Activated CD8-positive, alpha-beta T cell treated with anti-CD3 and anti-CD28 coated beads for 36 hours (primary cell): ENCODE data around the gene NYAP2. TPM values are rescaled to one million over a fixed set of nuclear protein-coding genes. Genes with fewer than 3 reads are reported as not detected.

ENCODE experiments used
- ATAC-seq: fragments of 200-7000 bp; cut with Tn5 transposase; one replicate; pipeline ENCODE4 v1.10.0; 2021; ENCODE audit warnings: mild to moderate bottlenecking, moderate library complexity
- CTCF ChIA-PET: fragments of 350-600 bp; sonication (Branson Sonifier 250); formaldehyde crosslinking; loops from one replicate; lab custom pipeline; 2021; ENCODE audit warnings: antibody characterized with exemption; lab: Charles Lee
- POLR2A ChIA-PET: fragments of 350-600 bp; sonication (Branson Sonifier 250); formaldehyde crosslinking; loops from one replicate; lab custom pipeline; 2021; ENCODE audit warnings: antibody characterized with exemption; lab: Charles Lee
- DNase-seq: peaks from one replicate; pipeline ENCODE4 v3.0.0-alpha.2; 2020
- H3K27ac Mint-ChIP-seq: one replicate; pipeline ENCODE4 v1.8.0; 2021; ENCODE audit warnings: mild to moderate bottlenecking, mixed read lengths
- H3K27me3 Mint-ChIP-seq: one replicate; pipeline ENCODE4 v1.8.0; 2021; ENCODE audit warnings: mixed read lengths
- H3K36me3 Mint-ChIP-seq: one replicate; pipeline ENCODE4 v1.8.0; 2021; ENCODE audit warnings: low read depth, mixed read lengths
- H3K4me1 Mint-ChIP-seq: one replicate; pipeline ENCODE4 v1.8.0; 2021; ENCODE audit warnings: low read depth, mixed read lengths
- H3K4me3 Mint-ChIP-seq: one replicate; pipeline ENCODE4 v1.8.0; 2021; ENCODE audit warnings: mild to moderate bottlenecking, moderate library complexity, mixed read lengths
- H3K9me3 Mint-ChIP-seq: one replicate; pipeline ENCODE4 v1.8.0; 2021; ENCODE audit warnings: mixed read lengths
- intact Hi-C: fragments of 100-400 bp; cut with micrococcal nuclease; formaldehyde crosslinking; loops from one replicate; pipeline ENCODE4 v1.10.0; 2022
- total RNA-seq, 2 experiments: library from RNA; stranded (reverse); gene quantifications; one replicate each; pipeline ENCODE4 v1.2.3, GENCODE V29; 2021
- TF ChIP-seq, protein P1 (sequence below): fragments of 200-600 bp; IDR thresholded peaks from one replicate; pipeline ENCODE4 v1.8.0; 2022; ENCODE audit warnings: antibody characterized with exemption, mild to moderate bottlenecking

Gene NYAP2
- total RNA-seq, 2 experiments from 2014 or later = not detected

DNA sequence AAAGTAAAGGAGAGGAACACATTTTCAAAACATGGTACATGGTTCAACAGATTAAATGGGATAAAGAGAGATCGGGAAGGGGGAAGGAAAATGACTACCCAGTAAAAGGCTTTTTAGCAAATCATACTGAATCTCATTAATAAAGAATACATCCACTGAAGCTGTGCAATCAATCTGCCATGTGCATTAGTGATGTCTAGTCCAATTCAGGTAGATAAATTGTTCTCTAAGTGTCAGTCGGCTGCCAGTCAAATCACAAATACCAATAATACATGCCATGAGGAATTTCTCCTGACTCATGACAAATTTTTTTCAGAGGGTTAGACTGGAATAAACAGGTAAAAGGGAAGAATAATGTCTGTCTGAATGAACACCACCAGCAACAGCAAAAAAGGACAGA is 22.6 kb downstream of the NYAP2 start:
- DNase-seq (no peak), ATAC-seq (no peak)
- intact Hi-C loops = no loop called here
- ChIA-PET CTCF (no interaction called here), POLR2A (no interaction called here)
- H3K36me3 Mint-ChIP-seq = no peaks in the 10 kb centered on the region
- H3K4me1 Mint-ChIP-seq = no peaks in the 10 kb centered on the region
- TF ChIP-seq, protein P1, sequence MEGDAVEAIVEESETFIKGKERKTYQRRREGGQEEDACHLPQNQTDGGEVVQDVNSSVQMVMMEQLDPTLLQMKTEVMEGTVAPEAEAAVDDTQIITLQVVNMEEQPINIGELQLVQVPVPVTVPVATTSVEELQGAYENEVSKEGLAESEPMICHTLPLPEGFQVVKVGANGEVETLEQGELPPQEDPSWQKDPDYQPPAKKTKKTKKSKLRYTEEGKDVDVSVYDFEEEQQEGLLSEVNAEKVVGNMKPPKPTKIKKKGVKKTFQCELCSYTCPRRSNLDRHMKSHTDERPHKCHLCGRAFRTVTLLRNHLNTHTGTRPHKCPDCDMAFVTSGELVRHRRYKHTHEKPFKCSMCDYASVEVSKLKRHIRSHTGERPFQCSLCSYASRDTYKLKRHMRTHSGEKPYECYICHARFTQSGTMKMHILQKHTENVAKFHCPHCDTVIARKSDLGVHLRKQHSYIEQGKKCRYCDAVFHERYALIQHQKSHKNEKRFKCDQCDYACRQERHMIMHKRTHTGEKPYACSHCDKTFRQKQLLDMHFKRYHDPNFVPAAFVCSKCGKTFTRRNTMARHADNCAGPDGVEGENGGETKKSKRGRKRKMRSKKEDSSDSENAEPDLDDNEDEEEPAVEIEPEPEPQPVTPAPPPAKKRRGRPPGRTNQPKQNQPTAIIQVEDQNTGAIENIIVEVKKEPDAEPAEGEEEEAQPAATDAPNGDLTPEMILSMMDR = no peak
- H3K27me3 Mint-ChIP-seq = peaks cover 13% of the 10 kb centered on the region
- no peaks in the 10 kb centered on the region for H3K9me3 Mint-ChIP-seq
- H3K27ac Mint-ChIP-seq = no peak overlapping the region
- no peak overlapping the region for H3K4me3 Mint-ChIP-seq

DNA sequence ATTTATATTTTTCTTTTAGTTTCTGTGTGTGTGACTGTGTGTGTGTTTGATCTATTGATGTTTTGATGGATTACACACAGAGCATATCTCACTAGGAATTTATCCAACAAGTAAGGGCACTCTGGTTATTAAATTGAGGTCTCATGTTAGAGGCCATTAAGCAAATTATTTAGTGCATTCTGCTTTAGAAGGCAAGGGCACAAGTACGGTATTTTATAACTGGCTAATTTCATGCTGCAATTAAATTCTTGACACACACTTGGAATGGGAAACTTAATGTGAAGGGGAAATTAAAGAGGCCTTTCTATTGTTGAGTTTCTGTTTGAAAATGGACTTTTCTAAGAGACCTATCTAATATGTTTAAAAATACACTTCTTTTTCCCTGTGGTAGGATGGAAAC is 25.8 kb downstream of the NYAP2 start:
- no peaks in the 10 kb centered on the region for H3K4me1 Mint-ChIP-seq
- H3K36me3 Mint-ChIP-seq = no peaks in the 10 kb centered on the region
- ATAC-seq (no peak), DNase-seq (no peak)
- peaks cover 8% of the 10 kb centered on the region for H3K27me3 Mint-ChIP-seq
- no peak overlapping the region for H3K27ac Mint-ChIP-seq
- ChIA-PET POLR2A (no interaction called here), CTCF (no interaction called here)
- TF ChIP-seq, protein P1 = no peak
- H3K4me3 Mint-ChIP-seq = no peak overlapping the region
- H3K9me3 Mint-ChIP-seq = no peaks in the 10 kb centered on the region
- intact Hi-C loops = no loop called here

DNA sequence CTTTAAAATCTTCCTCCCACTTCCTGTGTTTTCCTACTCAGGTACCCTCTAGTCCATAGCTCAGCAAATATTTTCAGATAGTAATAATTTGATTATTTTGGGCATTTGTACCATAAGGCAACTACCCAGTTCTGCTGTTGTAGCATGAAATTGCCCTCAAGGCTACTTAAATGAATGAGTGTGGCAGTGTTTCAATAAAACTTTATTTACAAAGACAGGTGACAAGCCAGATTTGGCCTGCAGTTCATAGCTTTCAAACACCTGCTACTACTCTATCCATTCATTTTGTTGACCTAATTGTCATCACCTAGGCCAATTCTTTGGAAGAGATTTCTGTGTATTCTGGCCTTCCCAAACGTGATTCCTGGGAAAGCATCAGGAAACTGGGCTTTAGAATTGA is 28.9 kb downstream of the NYAP2 start:
- DNase-seq (no peak), ATAC-seq (no peak)
- CTCF ChIA-PET = interaction anchor here (0.8 kb wide), 1 partner anchor 233 kb away, joined by 3 read pairs; no protein-coding TSS in a partner anchor
- Mint-ChIP-seq H3K9me3 (no peaks in the 10 kb centered on the region), H3K36me3 (no peaks in the 10 kb centered on the region), H3K27me3 (peaks cover 8% of the 10 kb centered on the region), H3K27ac (no peak overlapping the region), H3K4me1 (no peaks in the 10 kb centered on the region), H3K4me3 (no peak overlapping the region)
- intact Hi-C loops = no loop called here
- TF ChIP-seq, protein P1 = no peak
- POLR2A ChIA-PET = interaction anchor here (0.6 kb wide), 1 partner anchor 107 kb away, joined by 3 read pairs; no protein-coding TSS in a partner anchor

DNA sequence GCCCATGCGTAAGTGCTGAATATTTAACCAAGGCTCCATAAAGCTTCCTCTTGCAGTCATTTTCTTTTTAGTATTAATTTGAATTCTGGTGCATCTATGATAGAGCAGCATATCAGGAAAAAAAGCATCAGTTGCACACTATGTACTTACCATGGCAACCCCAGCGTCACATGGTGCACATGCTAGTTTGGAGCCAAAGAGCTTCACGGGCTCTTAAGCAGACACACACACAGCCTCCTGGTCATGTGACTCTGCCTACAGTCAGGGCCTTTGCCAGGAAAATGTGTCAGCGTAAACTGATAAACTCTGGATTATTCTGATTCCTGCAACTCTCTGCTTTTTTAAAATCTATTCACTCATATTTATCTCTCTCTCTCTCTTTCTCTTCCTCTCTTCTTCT is 30.2 kb downstream of the NYAP2 start:
- no peak for ATAC-seq
- no peaks in the 10 kb centered on the region for H3K9me3 Mint-ChIP-seq
- TF ChIP-seq, protein P1 = no peak
- H3K27me3 Mint-ChIP-seq = peaks cover 8% of the 10 kb centered on the region
- POLR2A ChIA-PET = no interaction called here
- CTCF ChIA-PET = no interaction called here
- no peaks in the 10 kb centered on the region for H3K36me3 Mint-ChIP-seq
- DNase-seq = no peak
- intact Hi-C loops = no loop called here
- no peaks in the 10 kb centered on the region for H3K4me1 Mint-ChIP-seq
- no peak overlapping the region for H3K4me3 Mint-ChIP-seq
- H3K27ac Mint-ChIP-seq = no peak overlapping the region

DNA sequence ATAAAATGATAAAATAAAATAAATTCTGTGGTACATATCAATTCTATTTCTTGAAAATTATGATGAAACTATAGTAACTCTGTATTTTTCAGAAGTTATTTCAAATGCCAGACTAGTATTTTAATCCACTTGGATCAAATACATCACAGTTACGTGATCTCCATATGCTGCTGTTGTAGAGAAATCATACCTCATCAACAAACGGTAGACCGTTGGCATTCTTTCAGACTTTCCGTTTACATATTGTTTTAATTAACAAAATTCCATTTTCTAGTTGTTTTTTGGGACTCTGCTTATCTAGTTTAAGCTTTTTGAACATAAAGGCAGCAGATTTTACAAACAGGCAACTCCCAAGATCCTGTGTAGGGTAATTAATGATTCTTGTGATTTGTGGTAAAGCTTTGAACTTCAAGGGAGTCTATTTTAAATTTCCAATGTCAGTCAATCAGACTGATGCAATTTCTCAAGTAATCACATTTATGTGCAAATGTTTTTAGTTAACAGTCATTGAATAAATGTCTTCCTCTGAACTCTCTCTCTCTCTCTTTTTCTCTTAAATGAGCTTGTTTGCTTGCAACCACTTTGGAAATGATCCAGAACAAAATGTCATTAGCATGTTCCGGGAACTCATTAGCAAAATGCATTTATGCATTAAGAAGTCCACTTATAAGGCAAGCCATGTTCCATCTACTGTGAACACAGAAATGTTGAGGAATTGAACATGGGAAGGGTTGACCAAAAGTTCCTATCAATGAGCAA is 31.8 kb downstream of the NYAP2 start:
- no peak overlapping the region for H3K4me3 Mint-ChIP-seq
- ChIA-PET CTCF (no interaction called here), POLR2A (no interaction called here)
- TF ChIP-seq, protein P1 = no peak
- DNase-seq = no peak
- intact Hi-C loops = no loop called here
- H3K9me3 Mint-ChIP-seq = no peaks in the 10 kb centered on the region
- no peaks in the 10 kb centered on the region for H3K4me1 Mint-ChIP-seq
- no peak for ATAC-seq
- peaks cover 5% of the 10 kb centered on the region for H3K27me3 Mint-ChIP-seq
- no peaks in the 10 kb centered on the region for H3K36me3 Mint-ChIP-seq
- H3K27ac Mint-ChIP-seq = no peak overlapping the region
